GM18519 (cell line): Measurements from ENCODE around the gene ADGRG2.

Experiments
- ATAC-seq: cut with Tn5 transposase; IDR thresholded peaks from one replicate; pipeline ENCODE4 v1.9.1; 2021; ENCODE audit warnings: mild to moderate bottlenecking, moderate library complexity; ENCODE audit not compliant: unreplicated experiment, low FRiP score

The ADGRG2 gene, protein sequence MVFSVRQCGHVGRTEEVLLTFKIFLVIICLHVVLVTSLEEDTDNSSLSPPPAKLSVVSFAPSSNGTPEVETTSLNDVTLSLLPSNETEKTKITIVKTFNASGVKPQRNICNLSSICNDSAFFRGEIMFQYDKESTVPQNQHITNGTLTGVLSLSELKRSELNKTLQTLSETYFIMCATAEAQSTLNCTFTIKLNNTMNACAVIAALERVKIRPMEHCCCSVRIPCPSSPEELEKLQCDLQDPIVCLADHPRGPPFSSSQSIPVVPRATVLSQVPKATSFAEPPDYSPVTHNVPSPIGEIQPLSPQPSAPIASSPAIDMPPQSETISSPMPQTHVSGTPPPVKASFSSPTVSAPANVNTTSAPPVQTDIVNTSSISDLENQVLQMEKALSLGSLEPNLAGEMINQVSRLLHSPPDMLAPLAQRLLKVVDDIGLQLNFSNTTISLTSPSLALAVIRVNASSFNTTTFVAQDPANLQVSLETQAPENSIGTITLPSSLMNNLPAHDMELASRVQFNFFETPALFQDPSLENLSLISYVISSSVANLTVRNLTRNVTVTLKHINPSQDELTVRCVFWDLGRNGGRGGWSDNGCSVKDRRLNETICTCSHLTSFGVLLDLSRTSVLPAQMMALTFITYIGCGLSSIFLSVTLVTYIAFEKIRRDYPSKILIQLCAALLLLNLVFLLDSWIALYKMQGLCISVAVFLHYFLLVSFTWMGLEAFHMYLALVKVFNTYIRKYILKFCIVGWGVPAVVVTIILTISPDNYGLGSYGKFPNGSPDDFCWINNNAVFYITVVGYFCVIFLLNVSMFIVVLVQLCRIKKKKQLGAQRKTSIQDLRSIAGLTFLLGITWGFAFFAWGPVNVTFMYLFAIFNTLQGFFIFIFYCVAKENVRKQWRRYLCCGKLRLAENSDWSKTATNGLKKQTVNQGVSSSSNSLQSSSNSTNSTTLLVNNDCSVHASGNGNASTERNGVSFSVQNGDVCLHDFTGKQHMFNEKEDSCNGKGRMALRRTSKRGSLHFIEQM

DNA sequence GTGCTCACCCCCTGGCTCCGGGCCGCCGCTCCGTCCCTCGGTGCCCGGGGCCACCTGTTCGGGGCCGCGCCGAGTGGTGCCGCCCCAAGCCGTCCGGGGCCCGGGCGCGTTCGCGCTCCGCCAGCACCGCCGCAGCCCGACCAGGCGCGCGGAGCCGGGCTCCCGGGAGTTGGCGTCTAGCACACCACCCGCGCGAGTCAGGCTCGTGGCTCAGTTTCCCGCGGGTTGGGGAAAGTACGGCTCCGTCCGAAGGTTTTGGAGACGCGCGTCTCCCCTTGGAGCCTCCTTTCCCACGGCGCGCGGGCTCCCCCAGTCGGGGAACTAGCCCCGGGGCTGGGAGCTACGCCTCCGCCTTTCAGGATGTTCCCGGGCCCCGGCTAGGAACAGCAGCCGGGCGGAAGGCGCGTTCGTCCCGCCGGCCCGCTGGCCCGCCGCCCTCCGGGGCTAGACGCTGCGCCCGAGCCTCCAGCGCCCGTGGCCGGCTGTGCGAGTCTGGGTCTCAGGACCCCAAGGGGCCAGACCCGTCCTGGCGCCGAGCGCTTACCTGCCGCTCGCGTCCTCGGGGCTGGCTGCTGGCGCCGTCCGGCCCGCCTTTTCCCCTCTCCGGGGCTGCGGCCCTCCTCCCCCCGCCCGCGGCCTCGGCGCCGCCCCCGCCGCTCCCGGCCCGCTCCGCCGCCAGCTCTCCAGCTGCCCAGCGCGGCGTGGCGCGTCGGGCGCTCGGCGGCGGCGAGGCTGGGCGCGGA is at the start of gene ADGRG2:
Gene ADGRG2, minus strand, starts transcription at position 571 of the 743 bp plus-strand sequence. CDS start 53,634 bp downstream, outside the sequence.
- no peak for ATAC-seq

DNA sequence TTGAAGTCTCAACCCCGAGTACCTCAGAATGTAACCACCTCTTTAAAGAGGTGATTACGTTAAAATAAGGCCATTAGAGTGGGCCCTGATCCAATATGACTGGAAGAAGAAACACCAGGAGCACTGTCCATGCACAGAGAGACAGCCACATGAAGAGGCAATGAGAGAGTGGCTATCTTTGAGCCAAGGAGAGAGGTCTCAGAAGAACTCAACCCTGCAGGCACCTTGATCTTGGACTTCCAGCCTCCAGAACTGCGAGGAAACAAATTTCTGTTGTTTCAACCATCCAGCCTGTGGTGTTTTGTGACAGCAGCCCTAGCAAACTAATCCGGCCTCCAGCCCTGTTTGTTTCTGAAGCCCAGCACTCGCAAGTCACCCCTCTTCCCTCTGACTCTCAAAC is 46.3 kb upstream of the ADGRG2 start:
- no peak for ATAC-seq

DNA sequence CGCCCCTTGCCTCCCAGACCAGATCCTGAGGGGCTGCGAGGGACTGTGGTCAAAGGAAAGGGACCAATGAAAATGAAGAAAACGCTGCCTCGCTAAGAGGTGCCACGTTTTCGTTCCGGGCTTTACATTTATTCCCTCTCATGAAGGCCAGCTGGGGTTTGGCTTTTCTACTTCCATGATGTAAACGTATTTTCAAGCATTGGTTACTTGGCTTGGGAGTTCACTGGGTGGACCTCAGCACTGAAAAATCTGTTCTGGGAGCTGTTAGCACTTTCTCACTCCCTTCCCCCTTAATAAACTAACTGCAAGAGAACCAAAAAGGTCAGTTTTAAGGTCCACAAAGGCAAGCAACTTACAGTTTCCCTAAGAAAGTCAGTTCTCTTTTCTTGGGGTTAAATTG is 40.6 kb upstream of the ADGRG2 start:
- ATAC-seq: no peak

DNA sequence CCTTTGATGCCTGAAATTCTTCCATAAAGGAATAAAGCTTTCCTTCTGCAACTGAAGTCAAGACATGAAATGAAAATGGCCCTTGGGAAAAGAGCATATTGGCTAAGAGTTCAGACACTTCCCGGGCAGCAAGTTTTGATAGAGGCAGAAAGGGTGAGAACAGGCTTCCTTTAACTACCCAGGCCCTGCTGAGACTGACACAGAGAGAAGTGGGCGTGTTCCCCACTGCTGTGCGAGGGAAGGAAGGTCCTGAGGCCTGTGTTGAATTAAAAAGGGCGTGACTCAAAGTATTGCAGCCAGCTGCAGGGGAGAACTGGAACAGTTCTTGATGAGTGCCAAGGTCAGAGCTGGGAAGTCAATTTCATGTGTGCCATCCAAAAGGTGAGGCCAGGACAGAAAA is 33.9 kb upstream of the ADGRG2 start:
- no peak for ATAC-seq

DNA sequence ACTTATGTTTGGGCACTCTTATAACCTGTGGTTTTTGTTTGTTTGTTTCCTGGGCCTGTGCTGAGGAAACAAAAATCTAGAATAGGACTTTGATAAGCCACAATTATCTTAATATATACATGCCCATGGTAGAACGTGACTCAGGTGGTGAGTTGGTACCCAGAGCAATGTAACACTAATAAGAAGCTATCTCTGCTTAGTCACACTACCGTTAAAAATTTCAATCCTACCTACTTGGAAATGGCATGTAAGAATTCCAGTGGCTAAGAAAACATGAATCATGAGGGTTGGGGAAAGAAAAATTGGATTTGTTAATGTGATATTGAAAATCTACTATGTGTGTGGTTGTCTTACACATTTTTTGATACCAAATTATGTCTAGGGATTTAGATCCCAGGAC is 30.5 kb upstream of the ADGRG2 start:
- no peak for ATAC-seq

DNA sequence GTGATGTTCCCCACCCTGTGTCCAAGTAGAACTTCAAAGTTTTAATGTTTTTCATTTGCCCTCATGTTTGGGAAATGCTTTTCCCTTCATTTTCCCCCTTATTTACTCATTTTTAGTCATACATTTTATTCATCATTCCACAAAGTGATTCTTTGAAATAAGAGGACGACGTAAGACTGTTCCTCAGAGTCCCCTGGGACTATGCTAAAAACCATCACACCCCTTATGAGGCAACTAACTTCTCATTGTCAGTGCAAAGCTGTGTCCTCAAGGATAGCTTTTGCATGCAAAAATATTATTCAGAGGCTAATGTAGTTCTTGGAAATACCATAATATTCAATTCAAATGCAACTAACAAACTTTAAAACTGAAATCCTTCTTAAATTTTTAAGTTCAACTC is 14.8 kb upstream of the ADGRG2 start:
- no peak for ATAC-seq

DNA sequence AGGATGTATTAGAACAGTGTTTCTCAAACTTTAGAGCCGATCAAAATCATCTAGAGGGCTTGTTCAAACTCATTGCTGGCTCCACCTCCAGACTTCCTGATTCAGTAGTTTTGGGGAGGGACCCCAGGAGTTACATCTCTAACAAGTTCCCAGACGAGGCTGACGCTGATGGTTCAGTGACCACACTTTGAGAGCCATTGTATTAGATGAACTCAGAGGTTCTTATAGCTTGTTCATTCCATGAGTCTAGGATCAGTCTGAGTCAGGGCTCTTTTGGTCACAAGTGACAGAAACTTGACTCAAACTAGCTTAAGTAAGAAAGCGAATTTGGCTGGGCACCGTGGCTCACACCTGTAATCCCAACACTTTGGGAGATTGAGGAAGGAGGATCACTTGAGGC is 11.5 kb upstream of the ADGRG2 start:
- no peak for ATAC-seq

DNA sequence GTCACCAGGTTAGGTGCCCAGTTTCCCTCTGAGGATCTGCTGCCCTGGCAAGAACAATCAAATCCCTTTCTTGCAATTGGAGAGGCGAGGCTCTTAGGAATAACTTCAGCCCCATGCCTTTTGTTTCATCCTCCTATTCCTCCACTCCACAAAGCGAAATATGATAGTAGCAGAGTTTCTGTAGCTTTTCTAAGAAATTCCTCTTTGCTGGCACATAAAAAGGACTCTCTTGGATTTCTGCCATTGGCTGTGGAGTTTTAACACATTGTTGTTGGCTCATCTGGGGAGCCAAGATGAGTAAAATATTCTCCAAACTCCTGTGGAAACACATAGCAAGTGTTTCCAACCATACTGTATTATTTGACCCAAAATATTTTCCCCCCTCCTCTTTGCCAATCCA is 11.0 kb upstream of the ADGRG2 start:
- ATAC-seq: no peak

DNA sequence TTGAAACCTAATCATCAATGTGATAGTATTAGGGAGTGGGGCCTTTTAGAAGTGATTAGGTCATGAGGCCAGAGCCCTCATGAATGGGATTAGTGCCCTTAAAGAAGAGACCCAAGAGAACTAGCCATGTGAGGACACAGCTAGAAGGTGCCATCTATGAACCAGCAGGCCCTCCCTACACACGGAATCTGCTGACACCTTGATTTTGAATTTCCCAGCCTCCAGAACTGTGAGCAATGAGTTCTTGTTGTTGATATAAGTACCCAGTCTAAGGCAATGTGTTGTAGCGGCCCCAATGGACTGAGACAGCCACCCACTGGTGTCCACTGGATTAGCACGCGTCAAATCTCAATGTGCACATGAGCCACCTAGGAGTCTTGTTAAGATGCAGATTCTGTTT is 8.4 kb upstream of the ADGRG2 start:
- no peak for ATAC-seq

DNA sequence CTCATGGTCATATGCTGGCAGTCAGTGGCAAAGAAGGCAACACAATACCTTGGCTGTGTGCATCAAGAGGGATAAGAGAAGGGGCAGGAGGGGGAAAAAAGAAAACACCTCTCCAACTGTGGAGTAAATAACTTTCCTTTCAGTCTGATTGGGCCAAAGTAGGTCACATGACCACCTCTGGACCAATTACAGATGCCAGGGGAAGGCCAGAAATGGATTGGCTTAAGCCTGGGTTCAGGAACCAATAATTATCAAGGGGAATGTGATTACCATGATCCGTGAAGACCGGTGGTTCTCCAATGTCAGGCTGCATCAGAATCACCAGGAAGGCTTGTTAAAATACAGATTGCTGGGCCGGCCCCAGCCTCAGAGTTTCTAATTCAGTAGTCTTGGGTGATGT is 7.4 kb upstream of the ADGRG2 start:
- ATAC-seq: no peak

DNA sequence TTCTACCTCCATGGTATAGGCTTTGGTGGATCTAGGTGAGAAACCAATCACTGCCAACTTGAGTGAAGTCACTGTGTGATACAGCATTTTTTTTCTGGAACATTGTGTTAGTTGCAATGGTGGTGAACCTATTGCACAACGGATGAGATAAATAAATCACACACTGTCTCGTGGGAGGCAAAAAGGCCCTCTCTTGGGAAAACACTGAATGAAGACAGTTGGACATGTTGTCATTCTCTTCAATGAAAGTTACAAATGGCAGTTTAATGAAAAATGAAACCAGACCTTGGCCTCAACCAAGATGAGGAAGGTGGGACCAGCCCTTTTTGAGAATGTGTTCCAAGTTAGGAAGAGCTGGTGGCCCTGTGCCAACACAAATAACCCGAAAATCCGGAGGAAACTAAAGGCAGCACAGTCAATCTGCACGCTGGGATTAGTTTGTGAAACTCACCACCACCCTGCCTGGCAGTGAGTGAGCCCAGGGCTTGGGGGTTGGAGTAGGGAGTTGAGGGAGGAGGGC is 5.4 kb upstream of the ADGRG2 start:
- ATAC-seq: no peak

DNA sequence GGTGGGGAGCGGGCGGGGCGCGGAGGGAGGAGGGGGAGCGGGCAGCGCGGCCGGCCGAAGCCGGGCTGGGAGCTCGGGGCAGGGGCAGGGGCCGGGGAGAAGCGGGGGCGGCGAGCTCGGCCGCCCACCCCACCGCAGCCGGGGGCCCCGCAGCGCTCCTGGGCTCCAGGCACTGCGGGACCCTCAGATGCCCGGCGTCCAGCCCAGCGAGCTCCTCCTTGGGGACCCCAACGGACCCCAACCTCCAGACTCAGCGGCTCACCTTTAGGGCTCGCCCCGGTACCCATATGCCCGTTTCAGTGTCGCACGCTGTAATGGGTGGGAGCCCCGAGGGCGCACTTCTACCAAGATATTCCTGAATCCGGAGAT is 357 bp upstream of the ADGRG2 start:
- no peak for ATAC-seq

DNA sequence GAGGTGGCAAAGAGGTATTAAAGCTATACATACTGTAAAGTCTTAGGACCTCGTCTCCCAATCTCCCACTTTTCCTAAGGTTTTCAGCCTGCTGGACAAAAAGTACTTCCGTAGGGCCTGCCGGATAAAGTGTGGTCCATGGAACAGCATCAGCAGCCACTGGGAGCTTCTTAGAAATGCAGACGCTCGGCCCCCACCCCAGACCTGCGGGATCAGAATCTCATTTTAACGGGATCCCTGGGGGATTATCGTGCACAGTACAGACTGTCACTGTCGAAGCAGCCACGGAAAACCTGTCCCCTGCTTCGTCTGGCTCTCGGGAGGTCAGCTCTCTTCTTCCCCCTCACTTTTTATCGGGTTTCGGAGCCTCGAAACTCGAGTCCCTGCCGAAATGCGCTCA is 802 bp downstream of the ADGRG2 start:
- ATAC-seq: no peak

DNA sequence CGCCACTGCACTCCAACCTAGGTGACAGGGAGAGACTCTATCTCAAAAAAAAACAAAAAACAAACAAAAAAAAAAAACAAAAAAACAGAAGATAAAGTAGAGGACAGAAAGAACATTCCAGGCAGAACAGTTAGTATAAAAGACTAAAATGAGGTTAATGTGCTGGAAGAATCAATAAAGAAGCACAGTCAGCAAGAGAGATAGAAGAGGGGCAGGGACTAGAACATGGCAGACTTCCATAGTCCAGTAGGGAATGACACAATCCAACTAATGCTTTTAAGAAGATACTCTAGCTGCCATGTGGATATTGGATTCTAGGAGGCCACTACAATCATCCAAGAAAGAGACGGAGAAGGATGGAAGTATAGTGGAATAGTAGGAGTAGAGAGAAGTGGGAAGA is 11.6 kb downstream of the ADGRG2 start:
- ATAC-seq: no peak

DNA sequence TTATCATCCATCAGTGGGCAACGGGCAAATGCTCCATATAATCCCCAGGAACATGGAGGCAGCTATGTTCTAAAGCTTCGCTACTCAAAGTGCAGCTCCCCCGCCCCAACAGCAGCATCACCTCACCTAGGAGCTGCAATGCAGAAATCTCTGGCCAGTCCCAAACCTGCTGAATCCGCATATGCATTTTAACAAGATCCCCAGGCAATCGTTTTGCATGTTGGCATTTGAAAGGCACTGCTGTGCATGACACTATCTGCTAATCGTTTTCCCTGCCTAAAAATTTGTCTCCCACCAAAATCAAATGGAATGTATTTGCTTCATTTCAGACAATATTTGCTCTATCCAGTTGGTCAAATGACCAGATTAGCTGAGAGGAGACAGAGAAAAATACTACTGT is 15.2 kb downstream of the ADGRG2 start:
- no peak for ATAC-seq

DNA sequence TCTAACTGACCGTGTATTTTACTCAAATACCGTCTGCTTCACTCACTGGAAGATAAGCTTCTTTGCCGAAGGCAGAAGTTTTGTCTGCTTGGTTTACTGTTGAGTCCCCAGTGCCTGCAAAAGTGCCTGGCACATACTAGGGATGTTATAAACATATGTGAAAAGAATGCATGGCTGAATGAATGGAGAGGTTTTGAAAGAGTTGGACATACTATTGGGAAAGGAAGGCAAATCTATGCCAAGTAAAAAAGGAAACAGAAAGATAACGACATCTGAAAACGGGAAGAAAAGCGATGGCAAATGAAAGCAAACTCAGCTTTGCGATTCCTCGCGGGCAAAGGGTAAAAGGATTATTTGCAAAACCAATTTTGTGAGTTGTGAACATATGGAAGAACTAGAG is 21.7 kb downstream of the ADGRG2 start:
- no peak for ATAC-seq

DNA sequence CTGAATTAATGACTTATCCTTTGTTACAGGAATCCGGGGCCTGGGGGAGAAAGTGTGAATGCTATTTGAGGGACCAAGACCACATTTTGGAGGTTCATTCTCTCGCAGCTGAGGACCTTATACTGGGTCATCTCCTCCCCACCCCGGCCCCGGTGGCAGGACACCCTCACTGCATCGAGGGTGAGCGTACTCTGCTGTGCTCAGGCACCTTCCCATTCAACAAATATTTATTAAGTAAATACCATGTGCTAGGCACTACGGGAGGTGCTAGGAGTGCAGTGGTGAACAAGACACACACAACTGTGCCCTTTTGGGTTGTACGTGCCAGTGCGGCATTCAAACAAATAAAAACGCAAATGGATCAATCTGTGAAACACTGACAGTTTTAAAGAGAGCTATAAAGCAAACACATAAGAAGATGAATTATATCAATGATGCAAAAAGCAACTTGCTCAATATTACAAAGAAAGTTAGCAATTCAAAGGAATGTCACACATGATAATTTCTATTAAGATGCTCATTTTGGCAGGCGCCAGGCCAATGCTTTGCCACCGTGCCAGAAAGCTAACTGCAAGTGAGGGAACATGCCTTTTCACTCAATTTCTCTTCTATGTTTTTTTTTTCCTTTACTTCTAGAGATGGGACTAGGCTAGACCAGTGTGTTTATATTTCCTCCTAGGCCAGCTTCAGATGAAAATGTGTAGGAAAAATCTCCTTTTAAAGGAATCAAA is 24.6 kb downstream of the ADGRG2 start:
- ATAC-seq: no peak

DNA sequence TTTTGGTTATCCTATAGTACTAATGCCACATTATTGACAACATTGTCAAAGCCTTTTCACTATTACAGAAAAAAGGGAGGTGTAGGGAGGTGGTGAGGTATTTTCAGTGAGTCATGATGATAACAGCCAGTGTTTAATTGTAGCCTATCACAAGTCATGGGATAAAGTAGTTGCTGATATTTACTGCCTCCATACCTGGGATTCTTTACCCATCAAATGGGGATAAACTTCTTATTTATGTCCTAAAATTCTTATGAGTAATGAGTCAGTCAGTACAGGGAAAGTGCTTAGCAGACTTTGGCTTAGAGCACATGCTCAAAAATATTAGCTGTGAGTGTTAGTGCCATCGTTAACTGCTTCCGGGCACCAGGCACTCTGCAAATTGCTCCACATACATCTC is 25.7 kb downstream of the ADGRG2 start:
- no peak for ATAC-seq

DNA sequence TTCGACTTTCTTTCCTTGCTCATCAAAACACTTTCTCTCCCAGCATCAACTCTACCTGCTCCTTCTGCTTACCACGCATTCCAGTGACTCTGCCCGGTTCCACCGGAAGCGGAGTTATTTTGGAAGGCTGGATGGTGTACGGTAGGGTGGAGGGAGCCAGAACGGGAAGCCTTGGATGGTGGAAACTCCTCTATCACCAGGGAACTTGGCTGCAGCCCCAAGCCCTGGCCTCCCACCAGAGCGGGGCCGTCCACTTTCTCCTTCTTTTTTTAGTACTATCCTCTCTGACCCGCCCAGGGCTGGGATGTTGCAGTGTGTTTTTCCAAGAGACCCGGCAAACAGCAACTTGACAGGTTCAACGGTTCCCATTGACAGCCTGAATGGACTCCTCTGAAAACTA is 27.6 kb downstream of the ADGRG2 start:
- ATAC-seq: no peak

DNA sequence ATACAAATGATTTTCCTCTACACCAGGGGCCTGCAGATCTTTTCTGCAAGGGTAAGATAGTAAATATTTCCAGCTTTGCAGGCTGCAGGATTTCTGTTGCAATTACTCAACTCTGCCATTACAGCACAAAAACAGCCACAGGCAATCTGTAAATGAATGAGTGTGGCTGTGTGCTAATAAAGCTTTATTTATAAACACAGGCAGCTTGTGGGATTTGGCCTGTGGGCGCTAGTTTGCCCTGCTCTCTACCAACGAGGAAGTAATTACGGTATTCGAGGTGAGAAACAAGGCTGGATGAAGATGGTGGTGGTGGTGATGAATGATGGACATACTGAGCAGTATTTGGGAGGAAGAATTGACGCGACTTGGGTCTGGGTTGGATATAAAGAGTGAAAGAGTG is 30.7 kb downstream of the ADGRG2 start:
- no peak for ATAC-seq
